ENCODE measurements around the gene TRAPPC2L.

TRAPPC2L gene

DNA sequence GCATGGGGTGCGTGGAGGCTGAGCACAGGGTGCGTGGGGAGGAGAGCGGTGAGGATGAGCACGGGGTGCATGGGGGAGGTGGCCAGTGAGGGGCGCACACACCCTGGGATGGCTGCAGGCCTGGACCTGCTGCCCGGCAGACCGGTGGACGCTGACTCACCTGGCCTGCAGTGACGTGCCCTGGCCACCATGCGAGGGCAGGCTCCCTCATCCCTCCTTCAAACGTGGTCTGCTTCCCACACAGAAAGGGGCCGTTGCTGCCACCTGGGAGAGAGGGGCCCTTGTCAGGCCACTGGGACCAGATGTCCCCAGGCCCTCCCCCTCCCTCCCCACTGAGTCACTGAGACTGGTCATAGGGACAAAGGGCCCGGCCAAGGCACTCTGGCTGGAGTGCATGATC is 25.1 kb upstream of the TRAPPC2L start:
- TF ChIP-seq, protein P1, sequence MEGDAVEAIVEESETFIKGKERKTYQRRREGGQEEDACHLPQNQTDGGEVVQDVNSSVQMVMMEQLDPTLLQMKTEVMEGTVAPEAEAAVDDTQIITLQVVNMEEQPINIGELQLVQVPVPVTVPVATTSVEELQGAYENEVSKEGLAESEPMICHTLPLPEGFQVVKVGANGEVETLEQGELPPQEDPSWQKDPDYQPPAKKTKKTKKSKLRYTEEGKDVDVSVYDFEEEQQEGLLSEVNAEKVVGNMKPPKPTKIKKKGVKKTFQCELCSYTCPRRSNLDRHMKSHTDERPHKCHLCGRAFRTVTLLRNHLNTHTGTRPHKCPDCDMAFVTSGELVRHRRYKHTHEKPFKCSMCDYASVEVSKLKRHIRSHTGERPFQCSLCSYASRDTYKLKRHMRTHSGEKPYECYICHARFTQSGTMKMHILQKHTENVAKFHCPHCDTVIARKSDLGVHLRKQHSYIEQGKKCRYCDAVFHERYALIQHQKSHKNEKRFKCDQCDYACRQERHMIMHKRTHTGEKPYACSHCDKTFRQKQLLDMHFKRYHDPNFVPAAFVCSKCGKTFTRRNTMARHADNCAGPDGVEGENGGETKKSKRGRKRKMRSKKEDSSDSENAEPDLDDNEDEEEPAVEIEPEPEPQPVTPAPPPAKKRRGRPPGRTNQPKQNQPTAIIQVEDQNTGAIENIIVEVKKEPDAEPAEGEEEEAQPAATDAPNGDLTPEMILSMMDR (conservative IDR thresholded peaks at IDR 0.05; ENCODE audit: control insufficient read depth, insufficient read depth, low read depth, low read length), result no peak
- H3K4me3 ChIP-seq (ENCODE audit: control insufficient read depth, low read depth, low read length), result no peak overlapping the region
- no peak for DNase-seq (ENCODE audit: low read depth)

DNA sequence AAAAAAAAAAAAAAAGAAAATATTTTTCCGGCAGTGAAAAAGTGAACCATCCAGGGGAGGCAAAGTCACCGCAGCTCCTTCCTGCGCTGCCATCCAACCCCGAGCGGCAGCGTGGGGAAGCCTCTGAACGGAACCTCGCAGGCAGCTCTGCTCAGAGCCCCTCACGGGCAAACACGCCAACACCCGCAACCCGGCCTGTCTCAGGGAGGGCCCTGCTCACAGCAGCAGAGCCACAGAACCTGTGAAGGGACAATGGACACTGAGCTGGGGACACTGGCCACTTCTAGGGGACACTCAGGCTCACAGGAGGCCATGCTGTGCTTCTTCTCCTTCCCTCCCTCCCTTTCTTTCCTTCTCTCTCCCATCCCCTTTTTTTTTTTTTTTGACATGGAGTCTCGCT is 23.8 kb upstream of the TRAPPC2L start:
- no peak for DNase-seq (ENCODE audit: low read depth)
- TF ChIP-seq, protein P1 (conservative IDR thresholded peaks at IDR 0.05; ENCODE audit: control insufficient read depth, insufficient read depth, low read depth, low read length), result no peak
- no peak overlapping the region for H3K4me3 ChIP-seq (ENCODE audit: control insufficient read depth, low read depth, low read length)

DNA sequence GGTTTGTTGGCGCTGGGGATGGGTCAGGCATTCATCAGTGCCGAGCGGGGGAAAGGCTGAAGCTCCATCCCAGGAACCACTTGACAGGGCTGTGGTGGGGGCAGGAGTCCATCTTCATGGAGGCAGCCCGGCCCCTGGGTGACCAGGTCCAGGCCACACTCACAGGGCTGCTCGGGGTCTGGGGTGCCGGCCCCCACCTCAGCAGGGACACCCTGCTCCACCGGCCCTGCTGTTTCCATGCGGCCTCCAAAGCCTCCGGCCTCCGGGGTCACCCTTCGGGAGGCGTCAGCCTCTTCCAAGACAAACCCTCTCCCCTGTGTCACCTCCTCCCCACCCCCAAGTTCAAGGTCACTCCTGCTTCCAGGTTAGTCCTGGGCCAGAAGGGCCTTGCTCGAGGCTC is 22.3 kb upstream of the TRAPPC2L start:
- TF ChIP-seq, protein P1 (conservative IDR thresholded peaks at IDR 0.05; ENCODE audit: control insufficient read depth, insufficient read depth, low read depth, low read length), result no peak
- no peak for DNase-seq (ENCODE audit: low read depth)
- no peak overlapping the region for H3K4me3 ChIP-seq (ENCODE audit: control insufficient read depth, low read depth, low read length)

DNA sequence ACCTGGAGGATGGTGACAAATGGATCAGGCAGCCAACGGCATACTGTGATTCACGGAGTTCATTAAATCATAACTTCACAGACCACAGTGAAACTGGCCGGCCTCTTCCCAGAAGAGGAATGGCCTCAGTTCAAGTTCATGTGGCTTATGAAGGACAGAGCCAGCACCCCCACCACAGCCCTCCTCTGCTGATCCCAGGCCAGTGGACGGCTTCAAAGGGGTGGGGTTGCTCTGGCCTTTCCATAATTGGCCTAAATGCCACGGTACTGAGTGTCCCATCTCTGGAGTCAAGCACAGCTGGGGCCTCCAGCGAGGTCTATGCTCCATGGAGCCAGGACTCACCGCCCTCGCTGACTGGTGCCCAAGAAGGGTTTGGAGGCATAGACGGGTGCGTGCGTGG is 21.5 kb upstream of the TRAPPC2L start:
- DNase-seq (ENCODE audit: low read depth), result peak; percentile 14
- TF ChIP-seq, protein P1 (conservative IDR thresholded peaks at IDR 0.05; ENCODE audit: control insufficient read depth, insufficient read depth, low read depth, low read length), result no peak
- no peak overlapping the region for H3K4me3 ChIP-seq (ENCODE audit: control insufficient read depth, low read depth, low read length)

DNA sequence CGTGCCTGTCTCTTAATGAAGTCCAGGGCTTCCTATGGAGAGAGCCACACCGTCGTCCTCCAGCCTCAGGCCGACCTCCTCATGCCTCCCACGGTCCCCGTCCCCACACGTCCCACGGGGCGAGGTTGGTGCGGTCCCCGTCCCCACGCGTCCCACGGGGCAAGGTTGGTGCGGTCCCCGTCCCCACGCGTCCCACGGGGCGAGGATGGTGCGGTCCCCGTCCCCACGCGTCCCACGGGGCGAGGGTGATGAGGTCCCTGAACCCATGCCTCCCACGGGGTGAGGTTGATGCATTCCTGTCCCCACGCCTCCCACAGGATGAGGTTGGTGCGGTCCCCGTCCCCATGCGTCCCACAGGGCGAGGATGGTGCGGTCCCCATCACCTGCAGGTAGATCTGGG is 21.1 kb upstream of the TRAPPC2L start:
- TF ChIP-seq, protein P1 (conservative IDR thresholded peaks at IDR 0.05; ENCODE audit: control insufficient read depth, insufficient read depth, low read depth, low read length), result no peak
- no peak overlapping the region for H3K4me3 ChIP-seq (ENCODE audit: control insufficient read depth, low read depth, low read length)
- DNase-seq (ENCODE audit: low read depth), result no peak

DNA sequence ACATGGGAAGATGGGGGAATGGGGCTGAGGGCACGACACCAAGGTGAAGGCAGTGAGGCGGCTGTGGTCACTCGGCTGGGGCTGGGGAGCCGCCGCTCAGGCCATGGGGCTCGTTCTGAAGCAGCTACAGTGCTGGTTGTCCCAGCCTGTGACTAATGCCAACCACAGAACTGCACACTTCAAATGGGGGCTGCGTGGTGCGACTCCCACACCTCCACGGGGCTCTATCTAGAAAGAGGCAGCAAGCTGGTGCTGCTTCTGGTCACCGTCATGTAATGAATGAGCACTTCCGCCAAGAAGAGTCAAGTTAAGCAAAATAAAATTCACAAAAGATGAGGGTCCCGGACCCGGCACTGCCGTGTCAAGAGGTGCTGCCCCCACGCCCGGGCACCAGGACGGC is 20.1 kb upstream of the TRAPPC2L start:
- DNase-seq (ENCODE audit: low read depth), result no peak
- H3K4me3 ChIP-seq (ENCODE audit: control insufficient read depth, low read depth, low read length), result no peak overlapping the region
- TF ChIP-seq, protein P1 (conservative IDR thresholded peaks at IDR 0.05; ENCODE audit: control insufficient read depth, insufficient read depth, low read depth, low read length), result no peak

DNA sequence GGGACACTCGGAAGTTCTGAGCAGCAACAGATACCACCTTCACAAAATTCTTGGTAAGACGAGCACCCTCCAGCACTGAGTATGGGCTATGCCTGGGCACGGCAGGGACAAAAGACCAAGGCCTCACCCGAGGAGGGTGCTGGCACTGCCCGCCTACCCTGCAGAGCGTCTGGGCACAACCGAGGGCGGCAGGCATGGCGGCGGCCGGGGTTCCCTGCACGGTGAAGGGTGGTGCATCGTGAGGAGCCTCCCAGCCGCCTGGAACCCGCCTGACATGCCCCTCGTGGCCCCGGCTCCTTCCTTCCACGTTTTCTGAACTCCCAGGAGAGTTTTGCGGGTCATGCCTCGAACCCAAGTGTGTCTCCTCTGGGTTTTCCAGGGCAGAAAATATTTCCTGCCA is 19.1 kb upstream of the TRAPPC2L start:
- H3K4me3 ChIP-seq (ENCODE audit: control insufficient read depth, low read depth, low read length), result no peak overlapping the region
- no peak for DNase-seq (ENCODE audit: low read depth)
- TF ChIP-seq, protein P1 (conservative IDR thresholded peaks at IDR 0.05; ENCODE audit: control insufficient read depth, insufficient read depth, low read depth, low read length), result no peak
